ENCODE data around the gene RNASE13. TPM values are rescaled to one million over a fixed set of nuclear protein-coding genes. Genes with fewer than 3 reads are reported as not detected.

RNASE13 gene
- total RNA-seq, 1 experiment from 2014 or later: not detected

GRCh38 chr14:21073921-21074320 is 39.3 kb upstream of the RNASE13 start:
- no peak overlapping the region for H3K27ac ChIP-seq (ENCODE audit: low read depth, low read length, poor library complexity, severe bottlenecking)
- ChIA-PET CTCF (no interaction called here), POLR2A (ENCODE audit: low non-redundant PET) (no interaction called here)
- H3K4me3 ChIP-seq (ENCODE audit: low read depth, low read length, poor library complexity, severe bottlenecking): no peak overlapping the region
- no TSS peak for BruUV-seq (replicated peaks)
- no peak for TF ChIP-seq EZH2 (IDR thresholded peaks at IDR 0.05; ENCODE audit: borderline replicate concordance, low read depth, low read length, poor library complexity, severe bottlenecking)
- TF ChIP-seq, protein P1, sequence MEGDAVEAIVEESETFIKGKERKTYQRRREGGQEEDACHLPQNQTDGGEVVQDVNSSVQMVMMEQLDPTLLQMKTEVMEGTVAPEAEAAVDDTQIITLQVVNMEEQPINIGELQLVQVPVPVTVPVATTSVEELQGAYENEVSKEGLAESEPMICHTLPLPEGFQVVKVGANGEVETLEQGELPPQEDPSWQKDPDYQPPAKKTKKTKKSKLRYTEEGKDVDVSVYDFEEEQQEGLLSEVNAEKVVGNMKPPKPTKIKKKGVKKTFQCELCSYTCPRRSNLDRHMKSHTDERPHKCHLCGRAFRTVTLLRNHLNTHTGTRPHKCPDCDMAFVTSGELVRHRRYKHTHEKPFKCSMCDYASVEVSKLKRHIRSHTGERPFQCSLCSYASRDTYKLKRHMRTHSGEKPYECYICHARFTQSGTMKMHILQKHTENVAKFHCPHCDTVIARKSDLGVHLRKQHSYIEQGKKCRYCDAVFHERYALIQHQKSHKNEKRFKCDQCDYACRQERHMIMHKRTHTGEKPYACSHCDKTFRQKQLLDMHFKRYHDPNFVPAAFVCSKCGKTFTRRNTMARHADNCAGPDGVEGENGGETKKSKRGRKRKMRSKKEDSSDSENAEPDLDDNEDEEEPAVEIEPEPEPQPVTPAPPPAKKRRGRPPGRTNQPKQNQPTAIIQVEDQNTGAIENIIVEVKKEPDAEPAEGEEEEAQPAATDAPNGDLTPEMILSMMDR (conservative IDR thresholded peaks at IDR 0.05; ENCODE audit: low read depth, low read length): no peak
- H3K36me3 ChIP-seq (ENCODE audit: insufficient read depth, low read length, poor library complexity, severe bottlenecking): peaks cover 57% of the 10 kb centered on the region
- intact Hi-C loops (cut with micrococcal nuclease; ENCODE audit: unreplicated experiment): no loop called here
- no peaks in the 10 kb centered on the region for H3K9me3 ChIP-seq (ENCODE audit: low read depth, low read length, poor library complexity, severe bottlenecking)
- peaks cover 22% of the 10 kb centered on the region for H3K4me1 ChIP-seq (ENCODE audit: insufficient read depth, low read length, poor library complexity, severe bottlenecking)
- H3K27me3 ChIP-seq (replicated peaks; ENCODE audit: insufficient read depth, low read depth, low read length, poor library complexity): no peaks in the 10 kb centered on the region
- no peak for DNase-seq (ENCODE audit: low spot score)

DNA sequence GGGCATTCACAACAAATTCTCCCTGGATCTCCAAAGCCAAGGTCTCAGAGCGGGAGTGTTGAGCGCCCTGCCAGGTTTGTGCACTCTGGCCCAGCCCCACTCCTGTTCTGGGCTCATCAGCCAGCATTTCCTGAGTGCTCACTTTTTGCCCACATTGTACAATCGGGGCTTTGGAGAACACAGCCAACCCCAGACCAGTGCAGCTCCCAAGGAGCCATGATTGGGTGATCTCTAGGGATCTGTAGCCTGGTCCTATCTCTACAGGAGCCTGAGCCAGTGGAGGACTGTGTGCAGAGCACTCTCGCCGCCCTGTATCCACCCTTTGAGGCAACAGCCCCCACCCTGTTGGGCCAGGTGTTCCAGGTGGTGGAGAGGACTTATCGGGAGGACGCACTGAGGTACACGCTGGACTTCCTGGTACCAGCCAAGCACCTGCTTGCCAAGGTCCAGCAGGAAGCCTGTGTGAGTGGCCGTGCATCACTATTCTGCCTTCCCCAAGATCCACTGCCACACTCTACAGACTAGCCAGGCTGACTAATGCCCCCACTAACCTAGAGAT is 38.3 kb upstream of the RNASE13 start:
- Histone ChIP-seq H3K4me1 (ENCODE audit: insufficient read depth, low read length, poor library complexity, severe bottlenecking) (peaks cover 27% of the 10 kb centered on the region), H3K9me3 (ENCODE audit: low read depth, low read length, poor library complexity, severe bottlenecking) (no peaks in the 10 kb centered on the region), H3K27ac (ENCODE audit: low read depth, low read length, poor library complexity, severe bottlenecking) (peak overlapping the region; percentile 90), H3K27me3 (replicated peaks; ENCODE audit: insufficient read depth, low read depth, low read length, poor library complexity) (no peaks in the 10 kb centered on the region), H3K36me3 (ENCODE audit: insufficient read depth, low read length, poor library complexity, severe bottlenecking) (peaks cover 48% of the 10 kb centered on the region), H3K4me3 (ENCODE audit: low read depth, low read length, poor library complexity, severe bottlenecking) (no peak overlapping the region)
- no peak for TF ChIP-seq EZH2 (IDR thresholded peaks at IDR 0.05; ENCODE audit: borderline replicate concordance, low read depth, low read length, poor library complexity, severe bottlenecking)
- TF ChIP-seq, protein P1 (conservative IDR thresholded peaks at IDR 0.05; ENCODE audit: low read depth, low read length): no peak
- no TSS peak for BruUV-seq (replicated peaks)
- ChIA-PET POLR2A (ENCODE audit: low non-redundant PET) (interaction anchor here (1.6 kb wide), 1 partner anchor 21 kb away, joined by 15 read pairs; no protein-coding TSS in a partner anchor), CTCF (interaction anchor here (1.3 to 2.5 kb wide), 3 partner anchors 20 to 58 kb away, joined by 17 to 29 read pairs (median 23); no protein-coding TSS in a partner anchor)
- intact Hi-C loops (cut with micrococcal nuclease; ENCODE audit: unreplicated experiment): no loop called here
- no peak for DNase-seq (ENCODE audit: low spot score)

GRCh38 chr14:21072031-21072473 is 37.4 kb upstream of the RNASE13 start:
- H3K27ac ChIP-seq (ENCODE audit: low read depth, low read length, poor library complexity, severe bottlenecking): peak overlapping the region; percentile 90
- intact Hi-C loops (cut with micrococcal nuclease; ENCODE audit: unreplicated experiment): no loop called here
- peaks cover 40% of the 10 kb centered on the region for H3K36me3 ChIP-seq (ENCODE audit: insufficient read depth, low read length, poor library complexity, severe bottlenecking)
- H3K4me1 ChIP-seq (ENCODE audit: insufficient read depth, low read length, poor library complexity, severe bottlenecking): peaks cover 27% of the 10 kb centered on the region
- TSS peak; percentile 59 for BruUV-seq (replicated peaks)
- DNase-seq (ENCODE audit: low spot score): peak; percentile 74
- TF ChIP-seq EZH2 (IDR thresholded peaks at IDR 0.05; ENCODE audit: borderline replicate concordance, low read depth, low read length, poor library complexity, severe bottlenecking): no peak
- TF ChIP-seq, protein P1 (conservative IDR thresholded peaks at IDR 0.05; ENCODE audit: low read depth, low read length): no peak
- ChIA-PET CTCF (interaction anchor here (0.8 to 2.5 kb wide), 8 partner anchors 16 to 57 kb away, joined by 3 to 29 read pairs (median 15); no protein-coding TSS in a partner anchor), POLR2A (ENCODE audit: low non-redundant PET) (interaction anchor here (0.5 to 1.6 kb wide), 5 partner anchors 18 to 312 kb away, joined by 5 to 15 read pairs (median 8); no protein-coding TSS in a partner anchor)
- no peaks in the 10 kb centered on the region for H3K9me3 ChIP-seq (ENCODE audit: low read depth, low read length, poor library complexity, severe bottlenecking)
- peak overlapping the region; percentile 98 for H3K4me3 ChIP-seq (ENCODE audit: low read depth, low read length, poor library complexity, severe bottlenecking)
- no peaks in the 10 kb centered on the region for H3K27me3 ChIP-seq (replicated peaks; ENCODE audit: insufficient read depth, low read depth, low read length, poor library complexity)
